Right atrium auricular region (tissue), 2 donors: Measurements from ENCODE around the gene SLC9A3. TPM values are rescaled to one million over a fixed set of nuclear protein-coding genes. Genes with fewer than 3 reads are reported as not detected.
"Not testable (repeated sequence)": the region's sequence is repeated elsewhere in the genome, so short reads cannot be mapped to it uniquely, and the experiment has no call there.

ENCODE experiments used
- DNase-seq: peaks from one replicate; pipeline ENCODE4 v3.0.0-alpha.2; 2019; ENCODE audit warnings: low spot score
- H3K27ac ChIP-seq, 2 donors: fragments of 200-600 bp; sonication (generic); 1 replicate in 1 of 2; 2 replicates in 1 of 2; pipeline ENCODE4 v1.5.1; 2016 to 2019
- H3K27me3 ChIP-seq, 2 donors: fragments of 200-600 bp; sonication (generic); one replicate each; pipeline versions ENCODE4 v1.5.1 to v1.6.0; 2017 to 2019
- H3K36me3 ChIP-seq: fragments of 200-600 bp; sonication (generic); one replicate; pipeline ENCODE4 v1.5.1; 2016
- H3K4me1 ChIP-seq, 2 donors: fragments of 200-600 bp; sonication (generic); one replicate each; pipeline versions ENCODE4 v1.5.1 to v1.6.0; 2017 to 2019
- H3K4me3 ChIP-seq, 2 donors: fragments of 200-600 bp; sonication (generic); 1 replicate in 1 of 2; 2 replicates in 1 of 2; pipeline ENCODE4 v1.5.1; 2017 to 2019; ENCODE audit warnings: mild to moderate bottlenecking in 1 of 2, moderate library complexity in 1 of 2
- H3K9me3 ChIP-seq, 2 donors: fragments of 200-600 bp; sonication (generic); one replicate each; pipeline ENCODE4 v1.5.1; 2019
- total RNA-seq, 2 donors: library from RNA; depleted of rRNA; stranded (reverse); fragments of >200 nt; gene quantifications; one replicate each; pipeline ENCODE4 v1.1.0, GENCODE V29; 2016
- TF ChIP-seq, protein P1 (sequence below), 2 donors: fragments of 200-600 bp; sonication (generic); IDR thresholded peaks; one replicate each; pipeline ENCODE4 v1.5.1; 2019; ENCODE audit warnings: antibody characterized with exemption in 2 of 2

The SLC9A3 gene
- total RNA-seq, 2 donors from 2014 or later: 1.8 to 2.3 TPM

GRCh38 chr5:511476-511875, 12.8 kb downstream of the SLC9A3 start:
- TF ChIP-seq, protein P1, sequence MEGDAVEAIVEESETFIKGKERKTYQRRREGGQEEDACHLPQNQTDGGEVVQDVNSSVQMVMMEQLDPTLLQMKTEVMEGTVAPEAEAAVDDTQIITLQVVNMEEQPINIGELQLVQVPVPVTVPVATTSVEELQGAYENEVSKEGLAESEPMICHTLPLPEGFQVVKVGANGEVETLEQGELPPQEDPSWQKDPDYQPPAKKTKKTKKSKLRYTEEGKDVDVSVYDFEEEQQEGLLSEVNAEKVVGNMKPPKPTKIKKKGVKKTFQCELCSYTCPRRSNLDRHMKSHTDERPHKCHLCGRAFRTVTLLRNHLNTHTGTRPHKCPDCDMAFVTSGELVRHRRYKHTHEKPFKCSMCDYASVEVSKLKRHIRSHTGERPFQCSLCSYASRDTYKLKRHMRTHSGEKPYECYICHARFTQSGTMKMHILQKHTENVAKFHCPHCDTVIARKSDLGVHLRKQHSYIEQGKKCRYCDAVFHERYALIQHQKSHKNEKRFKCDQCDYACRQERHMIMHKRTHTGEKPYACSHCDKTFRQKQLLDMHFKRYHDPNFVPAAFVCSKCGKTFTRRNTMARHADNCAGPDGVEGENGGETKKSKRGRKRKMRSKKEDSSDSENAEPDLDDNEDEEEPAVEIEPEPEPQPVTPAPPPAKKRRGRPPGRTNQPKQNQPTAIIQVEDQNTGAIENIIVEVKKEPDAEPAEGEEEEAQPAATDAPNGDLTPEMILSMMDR (IDR thresholded peaks at IDR 0.05): no peak
- Histone ChIP-seq H3K27me3 (no peaks in the 10 kb centered on the region), H3K4me1 (no peaks in the 10 kb centered on the region)

DNA sequence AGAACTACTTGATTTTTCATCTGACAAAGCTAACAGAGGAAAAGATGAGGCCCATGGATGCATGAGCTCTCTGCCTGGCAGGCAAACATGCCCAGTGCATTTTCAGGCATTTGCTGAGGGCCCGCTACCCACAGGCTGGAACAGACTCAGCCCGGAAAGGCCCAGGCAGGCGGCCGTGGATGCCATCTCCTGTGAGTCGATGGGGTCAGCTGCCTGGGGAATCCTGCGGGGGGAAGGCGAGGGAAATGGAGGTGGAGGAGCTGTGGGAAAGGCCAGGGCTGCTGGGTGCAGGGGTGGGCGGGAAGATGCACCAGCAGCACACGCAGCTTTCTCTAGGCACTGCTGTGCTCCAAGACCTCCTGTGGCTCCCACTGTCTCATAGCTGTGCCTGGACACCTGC, 13.7 kb downstream of the SLC9A3 start:
- no peak for DNase-seq
- H3K4me3 ChIP-seq: no peak overlapping the region
- no peak overlapping the region for H3K27ac ChIP-seq
- TF ChIP-seq, protein P1 (IDR thresholded peaks at IDR 0.05): no peak
- H3K36me3 ChIP-seq: no peaks in the 10 kb centered on the region
- H3K27me3 ChIP-seq: no peaks in the 10 kb centered on the region
- no peaks in the 10 kb centered on the region for H3K4me1 ChIP-seq
- H3K9me3 ChIP-seq: no peaks in the 10 kb centered on the region

More at GRCh38 chr5:511476-511875, 12.8 kb downstream of the SLC9A3 start:
- Histone ChIP-seq H3K9me3 (no peaks in the 10 kb centered on the region), H3K36me3 (no peaks in the 10 kb centered on the region), H3K4me3 (no peak overlapping the region), H3K27ac (no peak overlapping the region)
- no peak for DNase-seq

DNA sequence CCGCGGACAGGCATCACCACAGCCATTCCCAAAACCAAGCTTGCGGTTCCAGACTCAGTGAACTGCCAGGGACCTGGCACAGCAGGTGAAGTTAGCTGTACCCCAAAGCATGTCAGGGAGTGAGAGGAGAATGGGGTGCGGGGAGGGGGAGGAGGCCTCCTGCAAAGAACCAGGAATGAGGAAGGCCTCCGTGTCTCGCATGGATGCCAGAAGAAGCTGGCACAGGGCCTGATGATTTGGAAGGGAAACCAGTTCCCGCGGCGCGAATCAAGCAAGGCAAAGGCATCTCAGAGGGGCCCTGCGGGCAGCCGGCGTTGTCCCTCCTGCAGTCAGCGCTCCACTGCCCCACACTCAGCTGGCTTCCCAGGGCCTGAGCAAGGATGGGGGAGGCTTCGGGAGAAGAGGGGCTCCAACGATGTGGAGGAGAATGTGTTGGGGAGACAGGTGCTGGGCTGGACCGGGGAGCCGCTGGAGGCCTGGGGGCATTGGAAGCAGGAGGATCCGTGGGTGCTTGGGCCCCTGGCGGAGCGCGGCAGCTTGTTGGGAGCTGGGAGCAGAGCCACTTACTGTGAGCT, 14.6 kb downstream of the SLC9A3 start:
- no peak for DNase-seq
- H3K4me3 ChIP-seq: no peak overlapping the region
- H3K36me3 ChIP-seq: no peaks in the 10 kb centered on the region
- no peaks in the 10 kb centered on the region for H3K9me3 ChIP-seq
- no peaks in the 10 kb centered on the region for H3K27me3 ChIP-seq
- H3K27ac ChIP-seq: no peak overlapping the region
- TF ChIP-seq, protein P1 (IDR thresholded peaks at IDR 0.05): no peak
- H3K4me1 ChIP-seq: no peaks in the 10 kb centered on the region

- not testable (repeated sequence) for DNase-seq, H3K27me3 ChIP-seq, H3K27ac ChIP-seq, H3K4me3 ChIP-seq, H3K4me1 ChIP-seq, H3K9me3 ChIP-seq, H3K36me3 ChIP-seq
Observed at GRCh38 chr5:507986-508575, 16.2 kb downstream of the SLC9A3 start.

- H3K36me3 ChIP-seq: no peaks in the 10 kb centered on the region
- H3K4me3 ChIP-seq: no peak overlapping the region
- no peaks in the 10 kb centered on the region for H3K27me3 ChIP-seq
- no peak overlapping the region for H3K27ac ChIP-seq
- TF ChIP-seq, protein P1 (IDR thresholded peaks at IDR 0.05): no peak
- H3K4me1 ChIP-seq: no peaks in the 10 kb centered on the region
- H3K9me3 ChIP-seq: no peaks in the 10 kb centered on the region
- no peak for DNase-seq
Observed at GRCh38 chr5:505951-506525, 18.2 kb downstream of the SLC9A3 start.

DNA sequence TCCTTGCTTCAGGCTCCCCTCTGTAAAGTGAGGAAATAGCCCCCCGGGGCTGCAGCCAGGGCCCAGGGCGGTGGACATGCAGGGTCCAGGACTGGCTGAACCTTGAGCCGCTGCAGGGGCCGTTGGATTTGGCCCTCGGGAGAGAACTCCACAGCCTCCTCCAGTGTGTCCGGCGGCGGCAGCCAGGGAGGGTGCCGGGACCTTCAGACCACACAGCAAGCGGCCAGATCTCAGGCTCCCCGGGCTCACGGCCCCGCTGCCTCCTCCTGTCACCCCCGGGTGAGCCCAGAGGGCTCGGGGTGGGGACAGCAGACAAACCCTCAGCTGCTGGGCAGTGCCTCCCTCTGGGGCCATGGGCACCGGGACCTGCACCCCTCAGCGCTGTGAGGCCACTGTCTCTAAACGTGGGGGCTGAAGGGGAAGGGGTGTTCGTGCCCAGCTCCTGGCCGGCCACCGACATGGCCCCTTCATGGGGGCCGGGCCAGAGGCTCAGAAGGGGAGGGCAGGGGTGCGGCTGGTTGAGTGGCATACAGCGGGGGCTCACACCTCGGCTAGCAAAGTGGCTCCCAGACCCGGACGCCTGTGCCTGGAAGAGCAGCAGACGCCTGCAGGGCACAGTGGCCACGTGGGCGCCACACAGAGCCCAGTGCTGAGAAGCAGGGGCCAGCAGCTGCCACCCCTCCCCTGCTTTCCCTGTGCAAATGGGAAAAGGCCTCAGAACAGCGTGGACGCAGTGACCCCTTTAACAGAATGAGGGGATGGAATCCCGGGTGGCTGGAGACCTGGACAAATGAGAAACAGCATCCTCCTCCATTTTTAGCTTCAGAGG, 19.7 kb downstream of the SLC9A3 start:
- H3K27me3 ChIP-seq: no peaks in the 10 kb centered on the region
- H3K27ac ChIP-seq: no peak overlapping the region
- no peaks in the 10 kb centered on the region for H3K36me3 ChIP-seq
- TF ChIP-seq, protein P1 (IDR thresholded peaks at IDR 0.05): no peak
- H3K9me3 ChIP-seq: no peaks in the 10 kb centered on the region
- H3K4me1 ChIP-seq: no peaks in the 10 kb centered on the region
- no peak for DNase-seq
- H3K4me3 ChIP-seq: no peak overlapping the region
